GM21360 (cell line): ENCODE results near the gene NRGN.

Source experiments
- ATAC-seq: cut with Tn5 transposase; IDR thresholded peaks from one replicate; pipeline ENCODE4 v1.9.1; 2021; ENCODE audit warnings: mild to moderate bottlenecking, moderate library complexity; ENCODE audit not compliant: unreplicated experiment

Gene NRGN

DNA sequence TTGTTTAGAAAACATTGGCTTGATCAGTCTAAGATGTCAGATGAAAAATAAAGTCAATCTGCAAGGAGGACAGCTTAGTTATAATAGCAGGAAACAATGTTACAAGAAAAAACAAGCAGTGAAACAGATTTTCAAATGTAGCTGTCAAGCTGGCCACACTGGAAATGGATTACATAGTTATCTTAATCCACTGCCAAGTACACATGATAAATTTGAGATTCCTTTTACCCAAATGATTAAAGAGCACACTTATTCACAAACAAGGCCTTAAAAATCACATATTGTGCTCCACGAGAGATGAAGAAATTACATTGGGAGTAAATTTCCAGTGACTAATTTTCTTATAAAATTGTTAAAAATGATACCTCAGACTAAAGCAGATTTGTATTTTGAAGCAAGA is 39.8 kb downstream of the NRGN start:
- no peak for ATAC-seq

DNA sequence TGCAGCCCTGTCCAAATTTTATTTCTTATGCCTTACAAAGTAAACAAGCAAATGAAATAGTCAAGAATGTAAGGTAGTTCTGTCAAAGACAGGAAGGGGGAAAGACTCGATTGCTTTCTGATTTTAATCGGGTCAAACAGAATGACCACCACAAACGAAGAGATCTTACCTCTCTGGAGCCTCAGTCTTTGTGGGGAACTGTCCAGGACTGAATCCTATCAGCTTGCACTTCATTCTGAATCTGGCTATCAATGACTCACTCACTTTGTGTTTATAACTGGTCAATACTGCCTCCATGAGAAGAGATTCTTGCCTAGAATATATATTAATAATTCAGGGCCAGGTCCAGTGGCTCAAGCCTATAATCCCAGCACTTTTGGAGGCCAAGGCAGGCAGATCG is 43.3 kb downstream of the NRGN start:
- no peak for ATAC-seq

DNA sequence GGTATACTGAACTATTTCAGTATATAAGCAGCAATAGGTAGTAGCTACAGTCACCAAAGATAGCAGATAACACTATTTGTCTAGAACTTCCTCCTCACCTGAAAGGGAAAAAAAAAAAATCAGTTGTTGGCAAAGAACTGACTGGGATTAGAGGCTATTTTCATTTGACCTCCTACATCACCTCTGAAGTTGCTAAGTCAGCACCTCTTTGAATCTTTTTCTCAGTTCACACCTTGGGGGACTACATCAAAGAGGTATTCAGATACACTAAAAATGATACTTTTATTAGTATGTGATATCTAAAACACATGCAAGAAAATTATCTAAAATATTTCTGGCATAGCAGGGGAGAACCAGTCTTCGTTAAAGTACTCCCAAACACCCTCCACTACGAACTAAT is 44.3 kb downstream of the NRGN start:
- no peak for ATAC-seq

DNA sequence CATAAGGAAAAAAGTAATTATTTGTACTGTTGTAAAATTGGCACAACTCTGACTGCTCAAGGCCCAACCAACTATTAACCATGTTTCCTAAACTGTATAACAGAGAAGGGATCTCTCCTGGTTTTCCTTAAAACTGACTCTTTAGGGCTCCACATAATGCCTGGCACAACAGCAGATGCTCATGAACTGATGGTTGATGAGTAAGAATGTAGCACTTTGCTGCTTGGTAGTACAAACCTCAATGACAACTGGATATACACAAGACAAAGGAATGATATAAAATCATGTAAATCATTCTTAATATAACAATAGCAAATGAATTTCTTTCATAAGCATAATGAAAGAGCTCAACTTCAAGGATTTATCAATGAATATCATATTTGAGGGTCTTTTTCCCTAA is 48.8 kb downstream of the NRGN start:
- no peak for ATAC-seq

DNA sequence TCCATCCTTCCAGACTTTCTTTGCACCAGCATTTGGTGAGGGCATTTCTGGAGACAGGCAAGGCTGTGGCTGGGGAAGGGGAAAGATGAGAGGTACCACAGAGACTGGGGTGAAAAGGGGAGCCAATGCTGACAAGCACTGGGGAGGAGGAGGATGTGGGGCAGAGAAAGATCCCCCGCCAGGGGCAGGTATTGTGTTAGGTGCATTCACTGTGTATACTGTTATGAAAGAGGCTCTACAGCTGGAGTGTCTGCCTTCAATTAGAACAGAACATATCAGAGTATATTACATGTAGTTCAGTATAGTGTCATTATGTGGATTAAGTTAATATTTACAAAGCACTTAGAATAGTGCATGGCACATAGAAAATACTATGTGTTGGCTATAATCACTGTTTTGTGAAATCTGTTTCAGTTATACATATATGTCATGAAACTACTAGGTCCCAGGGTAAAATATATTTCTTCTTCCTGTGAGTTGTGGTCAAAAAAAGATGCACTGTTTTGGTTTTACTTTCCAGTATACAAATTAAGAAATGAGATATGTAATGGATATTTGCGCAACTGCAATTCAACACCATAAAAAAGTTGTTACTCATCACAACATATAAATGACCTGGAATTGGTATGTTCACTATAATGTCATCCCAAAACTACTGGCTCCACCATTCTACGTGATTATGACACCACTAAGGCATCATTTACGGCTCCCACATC is 52.0 kb downstream of the NRGN start:
- ATAC-seq, result no peak

DNA sequence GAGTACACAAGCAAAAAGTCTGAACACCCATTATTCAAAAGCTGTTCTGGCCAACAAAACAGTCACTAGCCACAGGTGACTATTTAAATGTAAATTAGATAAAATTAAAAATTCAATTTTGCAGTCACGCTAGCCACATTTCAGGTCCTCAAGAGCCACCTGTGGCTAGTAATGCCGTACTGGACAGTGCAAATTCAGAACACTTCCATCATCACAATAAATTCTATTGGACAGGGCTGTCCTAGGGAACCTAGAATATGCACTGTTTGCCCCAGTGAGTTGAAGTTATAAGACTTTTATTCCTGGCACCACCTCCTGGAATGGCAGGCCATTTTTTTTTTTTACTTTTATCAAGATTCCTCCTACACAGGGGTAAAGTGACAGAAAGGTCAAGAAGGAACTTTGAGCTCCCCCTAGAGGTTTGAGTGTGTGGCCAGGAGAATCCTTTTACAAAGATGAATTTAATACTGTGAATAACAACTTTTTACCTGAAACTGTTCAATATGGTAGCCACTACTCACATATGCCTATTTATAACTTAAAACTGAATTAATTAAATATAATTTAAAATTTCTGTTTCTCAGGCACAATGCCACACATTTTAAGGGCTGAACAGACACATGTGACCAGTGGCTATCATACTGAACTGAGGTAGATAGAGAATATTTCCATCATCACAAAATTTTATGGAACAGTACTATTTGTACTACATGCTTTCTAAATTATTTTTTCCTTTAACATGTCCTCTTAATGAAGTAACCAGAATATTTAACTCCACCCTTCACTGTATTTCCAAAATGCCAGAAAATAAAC is 53.9 kb downstream of the NRGN start:
- ATAC-seq, result peak; percentile 48

DNA sequence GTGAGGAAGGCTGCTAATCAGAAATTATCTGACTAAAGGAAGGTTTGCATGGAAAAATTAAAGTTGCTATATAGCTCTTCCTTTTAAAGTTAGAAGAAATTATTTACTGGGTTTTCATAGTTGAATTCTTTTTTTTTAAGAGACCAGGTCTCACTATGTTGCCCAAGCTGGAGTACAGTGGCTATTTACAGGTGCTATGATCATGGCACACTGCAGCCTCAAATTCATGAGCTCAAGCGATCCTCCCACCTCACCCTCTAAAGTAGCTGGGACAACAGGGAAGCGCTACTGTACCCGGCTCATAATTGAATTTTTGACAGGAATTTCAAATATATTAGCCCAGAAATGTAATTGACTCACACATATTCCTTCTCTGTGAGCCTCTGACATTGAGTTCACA is 56.6 kb downstream of the NRGN start:
- ATAC-seq, result no peak
